Measurements from ENCODE around the gene ABHD2.

Gene ABHD2

DNA sequence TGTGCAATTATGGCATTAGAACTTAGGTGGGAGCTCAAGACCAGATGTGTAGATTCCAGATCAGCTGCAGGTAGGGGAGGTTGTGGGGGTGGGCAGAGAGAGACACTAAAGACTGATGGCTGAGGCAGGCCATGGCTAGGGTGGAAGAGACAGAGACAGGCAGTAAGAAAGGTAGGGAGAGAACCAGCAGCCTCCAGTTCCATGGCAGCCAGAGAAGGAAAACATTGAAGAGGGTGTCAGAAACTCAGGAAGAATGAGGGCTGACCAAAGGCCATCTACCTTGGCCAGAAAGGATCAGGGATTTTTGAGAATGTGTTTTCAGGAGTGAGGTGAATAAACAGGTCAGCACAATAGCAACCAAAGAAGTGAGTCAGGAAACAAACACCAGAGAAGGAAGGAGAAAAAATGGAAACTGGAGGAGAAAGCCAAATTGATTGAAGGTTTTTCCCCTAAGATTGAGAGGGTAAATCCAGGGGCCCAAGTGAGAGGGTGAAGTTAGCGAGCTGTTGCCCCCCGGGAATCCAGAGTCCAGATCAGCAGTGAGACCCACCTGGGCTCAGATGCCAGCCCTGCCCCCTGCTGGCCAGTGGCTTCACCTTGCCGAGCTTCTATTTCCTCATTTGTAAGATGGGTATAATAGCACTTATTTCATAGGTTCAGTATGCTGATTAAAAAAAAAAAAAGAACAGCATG, 41.0 kb downstream of the ABHD2 start:
- TF ChIP-seq EZH2 (optimal IDR thresholded peaks at IDR 0.05; ENCODE audit: low read depth, low read length) = no peak
- TF ChIP-seq, protein P1, sequence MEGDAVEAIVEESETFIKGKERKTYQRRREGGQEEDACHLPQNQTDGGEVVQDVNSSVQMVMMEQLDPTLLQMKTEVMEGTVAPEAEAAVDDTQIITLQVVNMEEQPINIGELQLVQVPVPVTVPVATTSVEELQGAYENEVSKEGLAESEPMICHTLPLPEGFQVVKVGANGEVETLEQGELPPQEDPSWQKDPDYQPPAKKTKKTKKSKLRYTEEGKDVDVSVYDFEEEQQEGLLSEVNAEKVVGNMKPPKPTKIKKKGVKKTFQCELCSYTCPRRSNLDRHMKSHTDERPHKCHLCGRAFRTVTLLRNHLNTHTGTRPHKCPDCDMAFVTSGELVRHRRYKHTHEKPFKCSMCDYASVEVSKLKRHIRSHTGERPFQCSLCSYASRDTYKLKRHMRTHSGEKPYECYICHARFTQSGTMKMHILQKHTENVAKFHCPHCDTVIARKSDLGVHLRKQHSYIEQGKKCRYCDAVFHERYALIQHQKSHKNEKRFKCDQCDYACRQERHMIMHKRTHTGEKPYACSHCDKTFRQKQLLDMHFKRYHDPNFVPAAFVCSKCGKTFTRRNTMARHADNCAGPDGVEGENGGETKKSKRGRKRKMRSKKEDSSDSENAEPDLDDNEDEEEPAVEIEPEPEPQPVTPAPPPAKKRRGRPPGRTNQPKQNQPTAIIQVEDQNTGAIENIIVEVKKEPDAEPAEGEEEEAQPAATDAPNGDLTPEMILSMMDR (IDR thresholded peaks at IDR 0.05; ENCODE audit: low read length) = peak; percentile 82
- Histone ChIP-seq H3K4me3 (ENCODE audit: low read length) (no peak overlapping the region; the same call in 1 of the 2 replicates), H3K4me1 (ENCODE audit: low read length) (peaks cover 77% of the 10 kb centered on the region), H3K36me3 (replicated peaks; ENCODE audit: insufficient read depth, low read length) (peaks cover 6% of the 10 kb centered on the region), H3K9me3 (replicated peaks; ENCODE audit: insufficient read depth, low read length) (no peaks in the 10 kb centered on the region), H3K27ac (ENCODE audit: low read length) (peak overlapping the region; percentile 96), H3K9ac (ENCODE audit: low read length) (peak overlapping the region; percentile 65), H3K9me2 (replicated peaks; ENCODE audit: insufficient read depth, low read length) (no peaks in the 10 kb centered on the region), H3K27me3 (replicated peaks; ENCODE audit: insufficient read depth, low read length) (no peaks in the 10 kb centered on the region), H2AFZ (ENCODE audit: low read length) (no peak overlapping the region), H3K4me2 (ENCODE audit: low read depth, low read length) (peak overlapping the region; percentile 51; the same call in 1 of the 2 replicates), H3F3A (ENCODE audit: insufficient read depth, low read length) (peaks cover 47% of the 10 kb centered on the region), H3K79me2 (ENCODE audit: low read length) (peaks cover 77% of the 10 kb centered on the region), H4K20me1 (ENCODE audit: insufficient read depth, low read length) (no peaks in the 10 kb centered on the region)
- peak; percentile 64 for DNase-seq

DNA sequence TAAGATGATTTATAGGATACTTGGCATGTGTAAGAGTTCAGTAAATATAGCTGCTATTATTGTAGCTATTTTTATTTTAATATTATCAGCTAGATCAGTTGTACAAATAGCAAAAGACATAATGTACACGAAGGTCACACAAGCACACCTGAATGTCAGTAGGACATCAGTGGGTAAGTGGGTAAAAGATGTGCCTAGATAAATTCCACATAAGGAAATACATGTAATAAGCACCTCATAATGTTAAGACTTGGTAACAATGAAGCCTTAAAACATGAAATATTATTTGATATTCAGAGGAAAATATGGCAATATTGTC, 41.5 kb downstream of the ABHD2 start:
- peak overlapping the region; percentile 6; the same call in 1 of the 2 replicates for H3K4me3 ChIP-seq (ENCODE audit: low read length)
- H4K20me1 ChIP-seq (ENCODE audit: insufficient read depth, low read length) = no peaks in the 10 kb centered on the region

GRCh38 chr15:89130201-89130600, 41.9 kb downstream of the ABHD2 start:
- DNase-seq = peak; percentile 94
- H3K4me1 ChIP-seq (ENCODE audit: low read length) = peaks cover 76% of the 10 kb centered on the region

More for the DNA sequence above, 41.5 kb downstream of the ABHD2 start:
- Histone ChIP-seq H3K36me3 (replicated peaks; ENCODE audit: insufficient read depth, low read length) (peaks cover 8% of the 10 kb centered on the region), H3K27ac (ENCODE audit: low read length) (peak overlapping the region; percentile 96), H3K4me2 (ENCODE audit: low read depth, low read length) (peak overlapping the region; percentile 51), H3K9me3 (replicated peaks; ENCODE audit: insufficient read depth, low read length) (no peaks in the 10 kb centered on the region), H3K9ac (ENCODE audit: low read length) (peak overlapping the region; percentile 65), H2AFZ (ENCODE audit: low read length) (no peak overlapping the region), H3K79me2 (ENCODE audit: low read length) (peaks cover 79% of the 10 kb centered on the region), H3K9me2 (replicated peaks; ENCODE audit: insufficient read depth, low read length) (no peaks in the 10 kb centered on the region), H3F3A (ENCODE audit: insufficient read depth, low read length) (peaks cover 47% of the 10 kb centered on the region), H3K27me3 (replicated peaks; ENCODE audit: insufficient read depth, low read length) (no peaks in the 10 kb centered on the region), H3K4me1 (ENCODE audit: low read length) (peaks cover 77% of the 10 kb centered on the region)
- TF ChIP-seq, protein P1 (IDR thresholded peaks at IDR 0.05; ENCODE audit: low read length) = no peak
- TF ChIP-seq EZH2phosphoT487 (IDR thresholded peaks at IDR 0.05; ENCODE audit: low read length) (no peak), EZH2 (optimal IDR thresholded peaks at IDR 0.05; ENCODE audit: low read depth, low read length) (no peak)
- DNase-seq = no peak

More at GRCh38 chr15:89130201-89130600, 41.9 kb downstream of the ABHD2 start:
- H3K27me3 ChIP-seq (replicated peaks; ENCODE audit: insufficient read depth, low read length) = no peaks in the 10 kb centered on the region
- peaks cover 81% of the 10 kb centered on the region for H3K79me2 ChIP-seq (ENCODE audit: low read length)
- H3F3A ChIP-seq (ENCODE audit: insufficient read depth, low read length) = peaks cover 47% of the 10 kb centered on the region
- H2AFZ ChIP-seq (ENCODE audit: low read length) = no peak overlapping the region
- H3K27ac ChIP-seq (ENCODE audit: low read length) = peak overlapping the region; percentile 96
- H3K9me3 ChIP-seq (replicated peaks; ENCODE audit: insufficient read depth, low read length) = no peaks in the 10 kb centered on the region
- H3K9me2 ChIP-seq (replicated peaks; ENCODE audit: insufficient read depth, low read length) = no peaks in the 10 kb centered on the region
- peak overlapping the region; percentile 65 for H3K9ac ChIP-seq (ENCODE audit: low read length)
- H4K20me1 ChIP-seq (ENCODE audit: insufficient read depth, low read length) = no peaks in the 10 kb centered on the region
- peak overlapping the region; percentile 13; the same call in 1 of the 2 replicates for H3K4me3 ChIP-seq (ENCODE audit: low read length)
- TF ChIP-seq, protein P1 (IDR thresholded peaks at IDR 0.05; ENCODE audit: low read length) = no peak
- TF ChIP-seq EZH2 (optimal IDR thresholded peaks at IDR 0.05; ENCODE audit: low read depth, low read length) (no peak), EZH2phosphoT487 (IDR thresholded peaks at IDR 0.05; ENCODE audit: low read length) (no peak)
- peak overlapping the region; percentile 51 for H3K4me2 ChIP-seq (ENCODE audit: low read depth, low read length)
- peaks cover 8% of the 10 kb centered on the region for H3K36me3 ChIP-seq (replicated peaks; ENCODE audit: insufficient read depth, low read length)

All from MM.1S (cell line).